Stimulated activated CD8-positive, alpha-beta memory T cell treated with anti-CD3 and anti-CD28 coated beads, Interleukin-15, amount 100 ng/mL, for 1 hour (primary cell): Measurements from ENCODE around the gene CLCF1.

Experiments
- DNase-seq: peaks from one replicate; pipeline ENCODE4 v3.0.0-alpha.2; 2020; ENCODE audit warnings: low read depth

CLCF1 gene

DNA sequence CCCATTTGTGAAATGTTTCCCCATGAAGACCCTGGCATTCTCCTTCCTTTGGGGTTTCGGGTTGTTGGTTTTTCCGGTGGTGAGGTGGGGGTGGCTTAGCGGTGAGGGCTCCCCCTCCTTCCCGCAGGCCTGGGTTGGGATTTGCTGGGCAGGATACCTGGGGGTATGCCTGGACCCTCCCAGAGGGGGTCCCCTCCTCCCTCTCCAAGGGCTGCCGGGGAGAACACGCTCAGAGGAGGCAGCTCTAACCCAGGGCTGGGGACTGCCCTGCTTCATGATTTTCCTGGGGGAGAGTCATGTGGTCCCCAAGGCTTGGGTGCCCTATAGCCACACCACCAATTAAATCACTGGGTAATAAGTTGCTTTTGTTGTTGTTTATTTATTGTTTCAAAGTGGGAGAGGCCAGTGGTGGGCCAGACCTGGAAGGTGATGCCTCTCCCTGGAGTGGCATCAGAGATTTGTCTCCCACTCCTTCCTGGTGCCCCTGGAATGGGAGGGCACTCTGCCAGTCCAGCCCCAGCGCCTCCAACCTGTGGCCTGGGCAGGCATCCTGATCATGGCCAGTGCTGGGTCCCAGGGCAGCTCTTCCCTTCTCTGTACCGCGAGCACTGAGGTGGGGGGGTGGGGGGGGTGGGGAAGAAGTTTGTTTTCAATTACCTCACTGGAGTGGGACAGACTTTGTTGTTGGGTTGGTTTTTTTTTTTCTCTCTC, 1.3 kb upstream of the CLCF1 start:
- no peak for DNase-seq

DNA sequence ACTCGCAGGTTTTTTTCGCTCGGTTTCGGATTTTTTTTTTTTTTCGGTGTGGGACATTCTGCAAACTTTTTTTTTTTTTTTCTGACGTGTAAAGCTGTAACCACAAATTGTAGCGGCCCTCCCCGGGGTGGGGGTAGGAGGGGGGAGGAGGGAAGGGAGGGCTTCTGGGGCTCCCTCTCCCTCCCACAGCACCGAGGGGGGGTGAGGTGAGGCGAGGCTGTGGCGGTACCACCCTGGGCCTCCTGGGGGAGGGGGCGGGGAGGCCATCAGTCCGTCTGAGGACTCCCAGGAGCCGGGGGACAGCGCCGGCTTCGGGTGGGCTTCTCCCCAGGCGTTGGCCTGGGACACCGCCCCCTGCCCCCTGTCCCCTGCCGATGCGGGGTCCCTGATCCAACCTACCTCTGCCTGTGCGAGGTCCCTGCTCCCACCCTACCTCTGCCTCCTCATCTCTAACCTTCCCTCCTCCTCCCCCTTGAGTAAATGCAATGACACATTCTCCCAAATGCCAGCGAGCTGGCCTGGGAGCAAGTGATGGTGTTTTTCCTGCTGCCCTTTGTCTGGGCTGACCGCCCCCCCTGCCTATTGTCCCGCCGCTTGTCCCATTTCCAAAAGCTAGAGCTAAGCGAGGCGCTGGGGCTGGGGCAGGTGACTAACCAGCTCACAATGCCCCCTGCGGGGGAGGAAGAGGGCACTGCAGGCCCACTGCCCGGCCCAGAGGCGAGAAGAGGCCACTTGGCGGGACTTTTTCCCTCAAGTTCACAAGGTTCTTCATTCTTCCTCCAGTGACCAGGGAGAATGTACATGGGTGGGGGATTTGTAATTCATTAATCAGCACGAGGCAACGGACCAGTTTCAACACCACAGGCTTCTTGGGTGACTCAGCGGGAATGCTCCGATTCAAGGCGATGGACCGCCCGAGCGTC, 511 bp upstream of the CLCF1 start:
- peak; percentile 48 for DNase-seq

DNA sequence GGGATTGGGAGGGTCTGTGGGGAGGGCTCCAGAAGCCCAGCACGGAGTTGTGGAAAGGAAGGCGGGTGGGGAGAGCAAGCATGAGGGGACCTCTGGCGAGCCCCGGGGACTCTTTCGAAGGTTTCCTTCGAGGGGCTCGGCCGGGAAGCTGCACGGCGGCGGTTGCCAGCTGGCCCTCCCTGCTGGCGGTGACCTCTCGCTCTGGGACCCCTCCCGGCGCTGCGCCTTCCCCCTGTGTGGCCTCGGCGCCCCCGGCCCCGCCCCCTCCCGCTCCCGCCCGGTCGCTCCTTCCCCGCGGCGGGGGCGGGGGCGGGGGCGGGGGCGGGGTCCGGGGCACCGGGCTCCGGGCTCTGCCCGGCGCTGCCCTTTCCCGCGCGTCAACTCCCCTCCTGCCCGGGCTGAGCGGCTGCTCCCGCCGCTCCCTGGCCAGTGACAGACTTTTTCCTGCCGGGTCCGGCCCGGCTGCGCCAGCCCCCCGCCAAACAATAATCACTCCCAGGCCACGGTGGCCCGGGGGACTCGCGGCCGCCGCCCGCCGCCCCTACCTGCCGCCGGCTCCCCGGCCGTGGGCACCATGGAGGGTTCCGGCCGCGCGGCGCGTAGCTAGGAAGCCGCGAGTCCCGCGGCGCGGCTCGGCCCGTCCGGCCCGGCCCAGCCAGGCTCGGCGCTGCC, 941 bp downstream of the CLCF1 start:
- no peak for DNase-seq

DNA sequence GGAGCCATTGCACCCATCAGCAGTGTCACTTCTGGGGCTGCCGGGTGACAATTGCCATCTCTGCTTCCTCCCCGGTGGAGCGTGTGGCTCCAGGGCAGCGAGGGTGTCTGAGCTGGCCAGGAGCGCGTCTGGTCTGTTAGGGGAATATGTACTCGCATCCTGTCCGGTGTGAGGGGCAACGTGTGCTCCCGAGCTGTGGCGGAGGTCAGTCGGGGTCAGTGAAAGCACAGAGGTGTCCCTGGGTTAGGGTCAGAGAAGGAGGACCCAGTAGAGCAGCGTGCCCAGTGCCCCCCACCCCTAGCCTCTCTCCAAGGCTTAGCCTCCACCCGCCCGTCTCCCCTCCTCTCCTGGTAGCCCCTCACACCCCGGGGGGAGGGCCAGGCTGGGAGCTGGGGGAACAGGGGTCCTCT, 1.5 kb downstream of the CLCF1 start:
- DNase-seq, result no peak

DNA sequence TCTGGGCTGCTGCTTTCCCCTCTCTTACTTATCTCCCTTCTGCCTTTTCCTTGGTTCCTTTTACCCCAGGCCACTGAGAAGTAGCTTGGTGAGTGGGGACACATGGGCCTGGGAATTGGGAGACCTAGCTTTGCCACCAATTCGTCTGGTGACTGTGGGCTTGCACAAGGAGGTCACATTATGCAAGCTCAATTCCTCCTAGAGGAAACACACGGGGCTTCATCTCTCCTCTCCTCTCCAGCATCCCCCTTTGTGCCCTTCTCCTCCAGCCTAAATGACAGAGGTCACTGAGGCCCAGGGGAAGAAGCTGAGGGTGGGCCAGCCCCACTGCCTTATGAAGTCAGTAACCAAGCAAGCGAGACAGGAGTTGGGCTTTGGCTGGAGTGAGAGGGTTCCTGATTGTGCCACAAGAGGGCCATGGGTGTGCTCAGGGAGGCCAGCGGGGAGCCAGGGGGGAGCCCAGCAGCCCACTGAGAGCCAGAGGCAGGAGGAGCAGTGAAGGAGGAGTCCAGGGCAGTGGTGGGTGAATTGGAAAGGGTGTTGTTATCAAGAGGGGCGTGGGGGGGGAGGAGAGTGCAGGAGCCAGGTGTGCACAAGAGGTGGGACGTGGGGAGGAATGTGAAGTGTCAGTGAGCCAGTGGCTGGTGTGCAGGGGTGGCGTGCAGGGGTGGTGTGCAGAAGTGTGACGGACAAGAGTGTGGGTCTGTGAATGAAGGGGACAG, 2.0 kb downstream of the CLCF1 start:
- DNase-seq, result no peak

DNA sequence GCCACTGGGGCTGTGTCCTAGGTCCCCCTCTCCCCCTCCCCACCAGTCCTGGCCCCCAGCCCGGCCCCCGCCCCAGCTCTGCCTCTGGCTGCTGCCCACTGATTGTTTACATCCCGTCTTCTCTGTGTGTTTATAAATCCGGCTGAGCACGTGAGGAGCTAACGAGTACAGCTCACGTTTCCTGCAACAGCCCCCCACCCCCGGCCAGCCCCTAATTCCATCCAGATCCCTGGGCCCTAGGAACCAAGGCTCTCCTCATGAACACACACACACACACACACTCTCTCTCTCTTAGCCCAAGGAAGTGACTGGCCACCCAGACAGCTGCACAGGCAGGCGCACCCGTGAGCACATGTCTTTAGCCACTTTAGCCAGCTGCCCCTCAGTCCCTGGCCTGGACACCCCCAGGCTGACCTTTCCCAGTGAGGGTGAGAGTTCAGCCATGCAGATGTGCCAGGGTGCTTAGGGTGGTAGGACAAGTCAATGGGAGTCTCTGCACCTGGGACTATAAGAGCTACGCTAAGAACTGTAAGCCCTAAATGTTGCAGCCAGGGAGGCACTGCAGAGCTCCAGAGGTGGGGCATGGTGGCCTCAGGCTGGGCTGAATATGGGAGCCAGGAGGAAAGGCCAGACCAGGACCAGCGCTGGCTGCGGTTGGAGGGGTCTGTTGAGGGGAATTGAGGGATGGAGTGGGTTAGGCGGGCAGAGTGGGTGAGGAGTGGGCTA, 2.9 kb downstream of the CLCF1 start:
- DNase-seq, result no peak

DNA sequence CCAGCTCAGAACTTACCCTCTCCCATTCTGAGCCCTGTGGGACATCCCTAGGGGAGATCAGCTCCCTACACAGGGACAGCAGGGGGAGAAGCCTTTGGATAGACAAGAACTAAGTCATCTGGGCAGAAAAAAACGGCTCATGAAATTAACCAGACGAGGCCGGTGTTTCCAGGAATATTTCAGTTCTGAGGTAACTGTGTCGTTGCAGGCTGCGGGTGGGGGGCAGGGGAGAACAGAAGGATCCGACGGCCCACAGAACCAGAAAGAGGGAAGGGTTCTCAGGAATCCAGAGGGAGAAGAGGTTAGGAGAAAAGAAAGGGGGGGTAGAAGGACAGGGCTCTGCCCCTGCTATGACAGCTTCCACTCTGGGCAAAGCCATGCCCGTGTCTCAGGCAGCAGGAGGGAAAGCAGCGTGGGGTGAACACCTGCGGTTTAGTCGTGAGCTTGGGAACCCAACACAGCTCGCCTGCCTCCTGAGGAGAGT, 3.6 kb downstream of the CLCF1 start:
- no peak for DNase-seq

DNA sequence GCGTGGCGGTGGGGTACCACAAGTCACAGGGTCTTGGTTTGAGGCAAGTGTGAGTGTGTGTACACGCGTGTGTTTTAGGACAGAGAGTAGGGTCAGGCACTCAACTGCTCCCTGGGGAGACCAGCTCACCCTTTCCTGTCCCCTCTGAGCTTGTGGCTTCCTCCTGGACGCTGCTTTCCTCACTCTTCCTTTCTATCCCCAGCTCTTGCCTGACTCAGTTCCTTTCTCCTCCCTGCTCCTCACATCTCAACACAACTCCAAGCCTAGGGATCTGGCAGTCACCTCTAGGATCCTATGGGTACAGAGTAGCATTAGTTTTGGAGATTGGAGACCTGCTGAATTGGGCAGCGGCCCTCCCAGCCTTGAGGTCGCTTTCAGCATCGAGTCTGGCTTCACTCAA, 4.1 kb downstream of the CLCF1 start:
- DNase-seq, result no peak

DNA sequence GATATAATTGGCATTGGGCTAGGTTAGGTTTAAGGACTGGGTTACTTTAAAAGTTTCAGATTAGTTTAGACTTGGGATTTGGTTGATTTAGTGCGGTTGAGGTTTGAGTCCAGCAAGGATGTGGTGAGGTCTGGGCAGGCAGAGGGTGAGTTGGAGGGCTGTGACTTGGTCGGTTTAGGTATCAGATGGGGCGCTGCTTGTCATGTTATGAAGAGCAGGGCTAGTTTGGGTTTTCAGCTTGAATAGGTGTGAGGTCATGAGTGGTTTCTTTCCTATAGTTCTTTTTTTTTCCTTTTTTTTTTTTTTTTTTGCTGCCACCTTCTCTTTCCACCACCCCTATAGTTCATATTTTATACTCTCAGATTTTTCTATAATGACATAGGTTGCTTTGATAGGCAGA, 4.8 kb downstream of the CLCF1 start:
- no peak for DNase-seq

DNA sequence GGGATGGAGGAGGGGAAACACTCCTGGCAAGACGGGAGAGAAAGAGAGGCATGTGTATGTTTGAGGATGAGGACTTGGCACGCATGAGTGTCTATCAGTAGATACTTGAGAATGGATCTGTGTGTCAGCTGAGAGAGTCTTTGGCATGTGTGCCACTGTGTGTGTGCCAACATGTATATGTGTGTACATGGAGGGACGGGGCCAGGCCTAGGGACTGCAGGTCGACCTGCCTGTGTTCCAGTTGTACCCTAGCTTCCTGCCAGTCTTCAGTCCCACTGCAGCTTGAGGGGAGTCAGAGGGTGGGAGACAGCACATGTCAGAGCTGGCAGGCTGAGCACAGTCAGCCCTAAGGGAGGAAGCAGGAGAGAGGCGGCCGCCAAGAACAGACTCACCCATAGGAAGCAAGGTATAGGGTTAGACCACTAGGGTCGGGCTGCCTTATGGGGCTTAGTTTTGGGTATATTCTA, 5.6 kb downstream of the CLCF1 start:
- DNase-seq, result no peak

DNA sequence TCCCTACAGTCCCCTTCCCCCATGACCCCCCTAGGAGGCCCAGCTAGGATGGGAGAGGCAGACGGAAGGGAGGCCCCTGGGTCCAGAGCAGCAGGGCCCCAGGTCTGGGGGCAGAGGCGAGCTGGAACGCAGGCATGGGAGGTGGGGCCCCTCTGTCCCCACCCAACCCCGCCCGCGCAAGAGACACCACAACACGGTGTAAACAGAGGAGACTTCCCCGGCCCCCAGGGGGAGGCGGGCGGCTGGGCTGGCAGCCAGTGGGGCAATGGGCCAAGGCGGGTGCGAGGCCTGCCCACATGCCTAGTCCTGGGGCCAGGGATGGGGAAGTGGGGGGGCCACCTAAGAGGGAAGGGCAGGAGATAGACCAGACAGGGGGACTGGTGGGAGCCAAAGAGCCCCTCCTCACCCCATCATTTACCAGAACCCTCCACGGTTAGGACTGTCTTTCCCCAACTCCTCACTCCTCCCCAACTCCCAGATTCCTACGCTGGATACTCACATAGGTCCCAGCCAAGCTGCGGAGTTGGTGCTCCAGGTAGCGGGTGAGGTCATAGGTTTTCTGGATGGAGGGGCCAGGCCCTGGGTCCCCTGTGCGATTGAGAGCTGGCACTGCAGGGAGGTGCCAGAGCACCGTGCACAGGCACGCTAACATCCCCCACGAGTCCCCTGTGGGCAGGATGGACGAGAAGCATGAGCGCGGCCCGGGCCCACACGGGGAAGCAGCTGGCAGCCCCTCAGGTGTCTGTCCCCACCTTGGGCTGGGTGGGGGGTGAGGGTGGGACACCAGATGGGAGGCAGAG, 6.2 kb downstream of the CLCF1 start:
- DNase-seq, result no peak

DNA sequence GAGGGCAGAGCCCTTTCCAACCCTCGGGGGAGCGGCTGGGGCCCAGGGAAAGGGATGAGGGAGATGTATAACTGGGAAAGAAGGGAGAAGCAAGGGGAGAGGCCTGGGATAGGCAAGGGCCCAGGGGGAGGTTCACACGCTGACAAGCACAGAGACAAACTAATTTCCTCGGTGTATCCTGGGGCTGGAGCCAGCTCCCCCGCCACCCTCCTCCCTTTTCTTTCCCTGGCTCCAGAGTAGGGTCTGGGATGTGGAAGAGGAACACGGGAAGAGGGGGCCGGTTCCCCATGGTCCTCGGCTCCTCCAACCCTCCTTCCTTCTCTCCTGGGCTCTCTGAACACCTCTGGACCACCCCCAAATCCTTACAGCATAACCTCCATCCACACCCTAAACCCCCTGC, 6.9 kb downstream of the CLCF1 start:
- no peak for DNase-seq

DNA sequence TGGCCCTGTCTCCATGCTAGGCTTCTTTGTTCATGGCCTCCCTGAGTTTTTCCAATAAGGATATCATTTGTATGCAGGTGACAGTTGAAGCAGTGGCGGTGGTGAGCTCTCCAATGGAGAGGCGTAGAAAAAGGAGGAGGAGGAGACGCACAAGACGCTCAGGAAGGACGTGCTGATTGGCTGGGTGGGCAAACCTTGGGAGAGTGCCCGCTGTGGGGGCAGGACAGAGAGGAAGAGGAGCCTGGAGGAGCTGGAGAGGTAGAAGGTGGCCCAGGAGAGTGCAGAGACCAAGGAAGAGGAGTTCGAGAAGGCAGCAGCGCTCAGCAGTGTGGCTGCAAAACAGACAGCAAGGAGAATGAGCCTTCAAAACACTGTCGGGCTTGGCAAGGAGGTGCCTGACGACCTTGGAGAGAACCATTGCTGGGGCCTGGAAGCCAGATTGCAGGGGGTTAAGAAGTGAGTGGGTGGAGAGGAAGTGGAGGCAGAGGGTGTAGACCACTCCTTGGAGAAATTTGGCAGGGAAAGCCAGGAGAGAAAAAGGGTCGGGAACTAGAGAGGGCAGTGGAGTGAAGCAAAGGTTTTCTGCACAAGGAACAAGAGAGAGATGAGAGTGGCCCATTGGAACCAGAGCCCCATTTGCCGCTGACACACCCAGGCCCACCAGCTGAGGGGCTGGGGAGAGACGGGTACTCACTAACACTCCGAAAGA, 7.5 kb downstream of the CLCF1 start:
- DNase-seq, result no peak

DNA sequence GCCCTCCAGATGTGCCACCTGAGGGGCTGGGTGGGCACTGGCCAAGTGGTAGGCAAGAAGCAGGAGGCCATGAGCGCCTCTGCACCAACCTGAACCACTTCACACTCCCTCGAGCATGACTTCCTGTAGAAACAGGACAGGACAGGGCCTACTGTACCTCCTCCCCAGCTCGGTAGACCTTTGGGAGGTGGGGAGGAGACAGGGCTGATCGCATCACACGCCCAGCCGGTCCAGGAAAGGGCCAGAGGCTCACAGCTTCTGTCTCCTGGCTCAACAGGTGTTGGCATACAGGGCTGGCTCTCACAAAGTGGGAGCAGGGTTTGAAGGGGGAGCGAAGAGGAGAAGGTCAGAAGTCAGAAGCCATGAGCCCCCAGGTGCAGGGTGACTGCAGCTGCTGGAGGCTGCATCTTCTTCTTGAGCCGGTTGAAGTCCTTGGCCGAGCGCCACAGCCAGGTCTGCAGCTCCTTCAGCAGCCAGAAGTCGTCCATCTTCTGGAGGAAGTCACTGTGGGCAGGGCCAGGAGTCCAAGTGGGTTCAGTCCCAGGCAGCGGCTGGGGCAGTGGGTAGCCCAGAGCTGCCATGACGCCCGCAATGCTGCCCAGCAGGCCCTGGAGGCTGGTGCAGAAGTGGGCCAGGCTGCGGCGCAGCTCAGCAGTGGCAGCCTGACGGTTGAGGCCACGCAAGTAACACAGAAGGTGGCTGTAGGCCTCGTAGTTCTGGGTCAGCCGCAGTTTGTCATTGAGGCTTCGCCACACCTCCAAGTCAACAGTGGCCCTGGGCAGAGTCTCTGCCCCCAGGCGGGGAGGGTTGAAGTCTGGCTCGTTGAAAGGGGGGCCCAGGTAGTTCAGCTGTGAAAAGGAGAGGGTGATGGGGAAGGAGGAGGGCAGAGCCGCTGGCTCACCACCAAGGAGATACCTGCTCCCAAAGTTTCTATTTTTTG, 8.3 kb downstream of the CLCF1 start:
- DNase-seq, result no peak

DNA sequence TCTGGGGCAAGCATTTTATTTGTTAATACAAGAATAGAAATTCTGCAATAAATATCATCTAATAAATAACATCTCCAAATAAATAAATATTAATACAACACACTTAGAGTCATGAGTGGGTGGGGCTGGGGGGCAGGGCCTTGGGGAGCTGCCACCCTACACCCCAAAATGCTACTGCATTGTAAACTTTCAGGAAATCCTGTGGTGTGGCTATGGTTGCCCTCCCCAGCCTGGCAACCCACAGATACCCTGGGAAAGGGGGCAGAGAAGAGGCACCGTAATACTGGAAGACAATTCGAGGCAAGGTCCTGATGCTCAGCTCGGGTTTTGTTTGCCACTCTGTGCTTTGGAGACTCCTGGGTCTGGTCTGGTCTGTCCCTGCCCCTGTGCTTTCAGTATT, 9.2 kb downstream of the CLCF1 start:
- no peak for DNase-seq

DNA sequence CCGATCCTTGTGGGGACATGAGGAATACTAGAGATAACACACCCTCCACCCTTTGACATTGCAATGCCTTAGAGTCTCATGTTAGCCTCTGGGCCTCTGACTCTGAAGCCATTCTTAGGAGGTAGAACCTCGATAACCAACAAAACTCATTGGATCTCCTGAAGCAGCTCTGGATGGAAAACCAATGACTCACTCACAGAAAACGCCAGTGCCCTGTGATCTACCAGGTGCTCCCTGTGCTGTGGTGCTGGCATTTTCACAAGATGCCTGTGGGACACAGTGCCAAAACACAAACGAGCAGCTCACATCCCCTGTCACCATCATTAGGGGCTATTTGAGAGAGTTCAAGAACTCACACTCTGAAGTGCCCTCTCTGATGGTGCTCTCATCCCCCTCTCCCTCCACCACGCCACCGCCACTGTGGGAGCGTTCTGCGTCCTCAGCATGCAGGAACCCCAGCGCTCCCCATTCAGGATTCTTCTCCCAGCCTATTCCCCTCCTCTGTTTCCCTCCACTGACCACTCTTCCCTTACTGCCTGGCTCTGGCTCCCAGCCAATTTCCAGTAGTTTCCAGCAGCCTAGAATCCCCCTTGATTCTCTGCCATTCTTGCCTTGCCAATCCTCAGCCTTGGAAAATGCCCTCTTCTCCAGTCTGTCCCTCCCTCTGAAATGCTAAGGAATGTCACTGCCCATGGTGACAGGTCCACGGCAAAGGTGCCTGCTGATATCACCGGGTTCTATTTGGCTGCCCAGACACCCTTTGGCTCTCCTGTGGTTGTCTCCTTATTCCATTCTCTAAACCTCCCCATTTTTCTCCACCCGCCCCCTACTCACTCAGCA, 15.3 kb downstream of the CLCF1 start:
- no peak for DNase-seq

DNA sequence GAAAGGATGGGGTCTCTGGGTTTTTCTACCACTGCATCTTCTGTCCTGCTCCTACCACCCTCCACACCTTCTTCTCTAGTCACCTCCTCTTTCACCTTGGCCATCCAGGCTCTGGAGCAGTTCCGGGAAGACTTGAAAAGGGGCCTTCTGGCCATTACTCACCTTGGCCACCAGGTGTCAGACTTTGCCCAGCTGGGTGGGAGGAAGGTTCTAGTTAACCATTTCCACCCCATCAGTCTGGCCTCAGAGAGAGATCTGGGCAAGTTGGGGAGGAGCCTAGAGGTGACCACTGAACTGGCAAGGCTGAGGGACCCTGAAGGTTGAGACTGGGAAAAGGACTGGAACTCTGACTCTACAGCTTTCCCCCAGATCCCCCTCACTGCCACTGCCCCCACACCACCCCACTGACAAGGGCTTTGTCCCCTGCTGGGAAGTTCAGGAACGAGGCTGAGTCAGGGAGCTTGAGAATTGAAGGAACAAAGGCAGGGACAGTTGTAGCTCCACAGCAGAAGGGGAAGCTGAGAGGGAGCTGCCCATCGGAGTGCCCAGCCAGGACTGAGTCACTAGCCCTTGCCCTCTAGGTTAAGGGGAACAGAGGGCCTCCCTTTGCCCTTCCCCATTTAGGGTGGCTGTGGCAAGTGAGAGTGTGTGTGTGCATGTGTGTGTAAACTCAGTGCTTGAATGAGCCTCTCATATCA, 16.4 kb downstream of the CLCF1 start:
- DNase-seq, result peak; percentile 44
